GM23338 (cell line): Measurements from ENCODE around the gene PTPRO. TPM values are rescaled to one million over a fixed set of nuclear protein-coding genes. Genes with fewer than 3 reads are reported as not detected.

Source experiments
- ATAC-seq: fragments of 200-7000 bp; cut with Tn5 transposase; 3 replicates; pipeline ENCODE4 v1.9.1; 2020
- DNase-seq: peaks from one replicate; pipeline ENCODE4 v3.0.0-alpha.2; 2015; ENCODE audit warnings: low spot score
- H2AFZ ChIP-seq: fragments of 200-600 bp; sonication (generic); 2 replicates; pipeline ENCODE4 v1.8.0; 2016; ENCODE audit warnings: antibody characterized with exemption, mild to moderate bottlenecking, moderate library complexity
- H3F3A ChIP-seq: fragments of 200-600 bp; sonication (generic); replicated peaks from 2 replicates; pipeline ENCODE4 v1.8.0; 2017; ENCODE audit warnings: antibody characterized with exemption, mixed run types, low read depth
- H3K27ac ChIP-seq: fragments of 200-600 bp; sonication (generic); 2 replicates; pipeline ENCODE4 v1.6.1; 2016; ENCODE audit warnings: low read depth
- H3K27me3 ChIP-seq: fragments of 200-600 bp; sonication (generic); 2 replicates; pipeline ENCODE4 v1.8.0; 2016; ENCODE audit warnings: mild to moderate bottlenecking, mixed run types, moderate library complexity; ENCODE audit not compliant: insufficient read depth
- H3K36me3 ChIP-seq: fragments of 200-600 bp; sonication (generic); 2 replicates; pipeline ENCODE4 v1.8.0; 2016; ENCODE audit warnings: mild to moderate bottlenecking; ENCODE audit not compliant: insufficient read depth
- H3K4me1 ChIP-seq: fragments of 200-600 bp; sonication (generic); 2 replicates; pipeline ENCODE4 v1.8.0; 2016; ENCODE audit warnings: mild to moderate bottlenecking, moderate library complexity; ENCODE audit not compliant: insufficient read depth
- H3K4me2 ChIP-seq: fragments of 200-600 bp; sonication (generic); 2 replicates; pipeline ENCODE4 v1.7.1; 2017; ENCODE audit warnings: mixed run types
- H3K4me3 ChIP-seq: fragments of 200-600 bp; sonication (generic); 2 replicates; pipeline ENCODE4 v1.6.1; 2016; ENCODE audit warnings: mixed run types
- H3K79me2 ChIP-seq: fragments of 200-600 bp; sonication (generic); replicated peaks from 2 replicates; pipeline ENCODE4 v1.8.0; 2017; ENCODE audit warnings: mild to moderate bottlenecking; ENCODE audit not compliant: insufficient read depth
- H3K9me2 ChIP-seq: fragments of 200-600 bp; sonication (generic); 2 replicates; pipeline ENCODE4 v1.8.0; 2017; ENCODE audit not compliant: insufficient read depth
- H4K20me1 ChIP-seq: fragments of 200-600 bp; sonication (generic); replicated peaks from 2 replicates; pipeline ENCODE4 v1.8.0; 2017; ENCODE audit warnings: mild to moderate bottlenecking; ENCODE audit not compliant: insufficient read depth
- H3K27ac Mint-ChIP-seq: 2 replicates; pipeline ENCODE4 v1.8.0; 2020; ENCODE audit warnings: inconsistent platforms, mild to moderate bottlenecking, moderate library complexity, mixed read lengths
- H3K27me3 Mint-ChIP-seq: 3 replicates; pipeline ENCODE4 v1.8.0; 2022; ENCODE audit warnings: low read depth, mild to moderate bottlenecking, moderate library complexity, mixed read lengths, inconsistent platforms; ENCODE audit not compliant: insufficient read depth, poor library complexity
- H3K36me3 Mint-ChIP-seq: 3 replicates; pipeline ENCODE4 v1.8.0; 2021; ENCODE audit warnings: low read depth, mild to moderate bottlenecking, inconsistent platforms, moderate library complexity, mixed read lengths
- H3K4me1 Mint-ChIP-seq: 3 replicates; pipeline ENCODE4 v1.8.0; 2020; ENCODE audit warnings: mild to moderate bottlenecking, inconsistent platforms, mixed read lengths
- H3K4me3 Mint-ChIP-seq: 3 replicates; pipeline ENCODE4 v1.8.0; 2021; ENCODE audit warnings: moderate library complexity, mild to moderate bottlenecking, inconsistent platforms, mixed read lengths
- H3K9me3 Mint-ChIP-seq: 3 replicates; pipeline ENCODE4 v1.8.0; 2020; ENCODE audit warnings: moderate library complexity, mild to moderate bottlenecking, inconsistent platforms, mixed read lengths
- CTCF ChIP-seq, 2 experiments: fragments of 200-600 bp in 1 of 2; sonication (generic) in 1 of 2; conservative IDR thresholded peaks; 2 replicates each; pipeline versions ENCODE4 v1.5.1 to v1.6.1; 2016 to 2017; ENCODE audit warnings: antibody characterized with exemption in 2 of 2, low read depth in 2 of 2, mild to moderate bottlenecking in 2 of 2, moderate library complexity in 1 of 2
- ETS1 ChIP-seq: IDR thresholded peaks from 2 replicates; pipeline ENCODE4 v1.6.1; 2016; ENCODE audit warnings: antibody characterized with exemption
- EZH2 ChIP-seq: fragments of 200-600 bp; sonication (generic); IDR thresholded peaks from one replicate; pipeline ENCODE4 v1.8.0; 2017; ENCODE audit warnings: antibody characterized with exemption, mild to moderate bottlenecking, low read depth; ENCODE audit not compliant: unreplicated experiment
- EZH2phosphoT487 ChIP-seq: fragments of 200-600 bp; sonication (generic); IDR thresholded peaks from one replicate; pipeline ENCODE4 v1.8.1; 2018; ENCODE audit warnings: antibody characterized with exemption; ENCODE audit not compliant: unreplicated experiment
- JUNB ChIP-seq: IDR thresholded peaks from one replicate; pipeline ENCODE4 v1.6.1; 2016; ENCODE audit warnings: antibody characterized with exemption; ENCODE audit not compliant: unreplicated experiment
- NANOG ChIP-seq: IDR thresholded peaks from 2 replicates; pipeline ENCODE4 v1.6.1; 2016; ENCODE audit warnings: antibody characterized with exemption, borderline replicate concordance
- POLR2AphosphoS5 ChIP-seq: IDR thresholded peaks from 2 replicates; pipeline ENCODE4 v1.6.1; 2016; ENCODE audit warnings: antibody characterized with exemption, low read depth
- STAT1 ChIP-seq: IDR thresholded peaks from one replicate; pipeline ENCODE4 v1.6.1; 2016; ENCODE audit warnings: antibody characterized with exemption; ENCODE audit not compliant: unreplicated experiment
- ZNF114 ChIP-seq: fragments of 250-450 bp; sonication (Bioruptor Pico); IDR thresholded peaks from 2 replicates; pipeline ENCODE4 v1.5.0; 2020; ENCODE audit warnings: mild to moderate bottlenecking, moderate library complexity
- ZNF331 ChIP-seq: fragments of 250-450 bp; sonication (Bioruptor Pico); IDR thresholded peaks from 2 replicates; pipeline ENCODE4 v1.5.0; 2020; ENCODE audit warnings: low read depth, mild to moderate bottlenecking, moderate library complexity
- polyA plus RNA-seq: library from polyadenylated mRNA; unstranded; fragments of >200 nt; fragmentation: Nextera tagmentation; extraction: Ambion mirVana; gene quantifications from 2 replicates; pipeline ENCODE4 v1.2.1, GENCODE V29; 2016
- total RNA-seq: library from RNA; depleted of rRNA; stranded (reverse); fragments of >200 nt; shearing (Covaris generic); gene quantifications from 2 replicates; pipeline ENCODE4 v1.2.3, GENCODE V29; 2014
- TF ChIP-seq, protein P1 (sequence below): fragments of 250-450 bp; sonication (Bioruptor Pico); IDR thresholded peaks from 2 replicates; pipeline ENCODE4 v1.5.0; 2020; ENCODE audit warnings: mild to moderate bottlenecking, moderate library complexity
- TF ChIP-seq, protein P2 (sequence below): IDR thresholded peaks from one replicate; pipeline ENCODE4 v1.6.1; 2018; ENCODE audit warnings: antibody characterized with exemption; ENCODE audit not compliant: unreplicated experiment

Gene PTPRO
- total and polyA plus RNA-seq, 2 experiments from 2014 or later = 1.4 to 1.5 TPM

DNA sequence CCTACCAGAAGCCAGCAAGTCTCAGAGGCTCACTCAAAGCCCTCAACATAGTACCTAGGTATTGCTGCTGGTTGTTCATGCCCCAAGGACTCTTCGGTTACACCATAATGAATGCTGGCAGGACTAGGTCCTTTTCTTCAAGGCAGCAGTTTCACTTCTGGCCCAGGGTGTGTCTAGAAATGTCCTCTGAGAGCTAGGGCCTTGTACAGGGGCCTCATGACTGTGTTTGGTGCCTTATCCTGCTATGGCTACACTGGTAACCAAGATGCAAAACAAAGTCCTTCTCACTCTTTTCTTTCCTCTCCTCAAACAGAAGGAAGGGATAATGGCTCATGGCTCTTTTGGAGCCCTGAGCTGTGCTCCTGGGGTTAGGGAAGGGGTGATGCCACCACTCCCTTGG is 15.2 kb upstream of the PTPRO start:
- Mint-ChIP-seq H3K27ac (no peak overlapping the region), H3K4me1 (no peaks in the 10 kb centered on the region; the same call in 2 of the 3 replicates), H3K36me3 (no peaks in the 10 kb centered on the region), H3K27me3 (no peaks in the 10 kb centered on the region), H3K9me3 (peaks cover 9% of the 10 kb centered on the region; the same call in 2 of the 3 replicates), H3K4me3 (no peak overlapping the region)
- H3K4me2 ChIP-seq = no peak overlapping the region
- H3K79me2 ChIP-seq = no peaks in the 10 kb centered on the region
- no peaks in the 10 kb centered on the region for H4K20me1 ChIP-seq
- TF ChIP-seq, protein P1, sequence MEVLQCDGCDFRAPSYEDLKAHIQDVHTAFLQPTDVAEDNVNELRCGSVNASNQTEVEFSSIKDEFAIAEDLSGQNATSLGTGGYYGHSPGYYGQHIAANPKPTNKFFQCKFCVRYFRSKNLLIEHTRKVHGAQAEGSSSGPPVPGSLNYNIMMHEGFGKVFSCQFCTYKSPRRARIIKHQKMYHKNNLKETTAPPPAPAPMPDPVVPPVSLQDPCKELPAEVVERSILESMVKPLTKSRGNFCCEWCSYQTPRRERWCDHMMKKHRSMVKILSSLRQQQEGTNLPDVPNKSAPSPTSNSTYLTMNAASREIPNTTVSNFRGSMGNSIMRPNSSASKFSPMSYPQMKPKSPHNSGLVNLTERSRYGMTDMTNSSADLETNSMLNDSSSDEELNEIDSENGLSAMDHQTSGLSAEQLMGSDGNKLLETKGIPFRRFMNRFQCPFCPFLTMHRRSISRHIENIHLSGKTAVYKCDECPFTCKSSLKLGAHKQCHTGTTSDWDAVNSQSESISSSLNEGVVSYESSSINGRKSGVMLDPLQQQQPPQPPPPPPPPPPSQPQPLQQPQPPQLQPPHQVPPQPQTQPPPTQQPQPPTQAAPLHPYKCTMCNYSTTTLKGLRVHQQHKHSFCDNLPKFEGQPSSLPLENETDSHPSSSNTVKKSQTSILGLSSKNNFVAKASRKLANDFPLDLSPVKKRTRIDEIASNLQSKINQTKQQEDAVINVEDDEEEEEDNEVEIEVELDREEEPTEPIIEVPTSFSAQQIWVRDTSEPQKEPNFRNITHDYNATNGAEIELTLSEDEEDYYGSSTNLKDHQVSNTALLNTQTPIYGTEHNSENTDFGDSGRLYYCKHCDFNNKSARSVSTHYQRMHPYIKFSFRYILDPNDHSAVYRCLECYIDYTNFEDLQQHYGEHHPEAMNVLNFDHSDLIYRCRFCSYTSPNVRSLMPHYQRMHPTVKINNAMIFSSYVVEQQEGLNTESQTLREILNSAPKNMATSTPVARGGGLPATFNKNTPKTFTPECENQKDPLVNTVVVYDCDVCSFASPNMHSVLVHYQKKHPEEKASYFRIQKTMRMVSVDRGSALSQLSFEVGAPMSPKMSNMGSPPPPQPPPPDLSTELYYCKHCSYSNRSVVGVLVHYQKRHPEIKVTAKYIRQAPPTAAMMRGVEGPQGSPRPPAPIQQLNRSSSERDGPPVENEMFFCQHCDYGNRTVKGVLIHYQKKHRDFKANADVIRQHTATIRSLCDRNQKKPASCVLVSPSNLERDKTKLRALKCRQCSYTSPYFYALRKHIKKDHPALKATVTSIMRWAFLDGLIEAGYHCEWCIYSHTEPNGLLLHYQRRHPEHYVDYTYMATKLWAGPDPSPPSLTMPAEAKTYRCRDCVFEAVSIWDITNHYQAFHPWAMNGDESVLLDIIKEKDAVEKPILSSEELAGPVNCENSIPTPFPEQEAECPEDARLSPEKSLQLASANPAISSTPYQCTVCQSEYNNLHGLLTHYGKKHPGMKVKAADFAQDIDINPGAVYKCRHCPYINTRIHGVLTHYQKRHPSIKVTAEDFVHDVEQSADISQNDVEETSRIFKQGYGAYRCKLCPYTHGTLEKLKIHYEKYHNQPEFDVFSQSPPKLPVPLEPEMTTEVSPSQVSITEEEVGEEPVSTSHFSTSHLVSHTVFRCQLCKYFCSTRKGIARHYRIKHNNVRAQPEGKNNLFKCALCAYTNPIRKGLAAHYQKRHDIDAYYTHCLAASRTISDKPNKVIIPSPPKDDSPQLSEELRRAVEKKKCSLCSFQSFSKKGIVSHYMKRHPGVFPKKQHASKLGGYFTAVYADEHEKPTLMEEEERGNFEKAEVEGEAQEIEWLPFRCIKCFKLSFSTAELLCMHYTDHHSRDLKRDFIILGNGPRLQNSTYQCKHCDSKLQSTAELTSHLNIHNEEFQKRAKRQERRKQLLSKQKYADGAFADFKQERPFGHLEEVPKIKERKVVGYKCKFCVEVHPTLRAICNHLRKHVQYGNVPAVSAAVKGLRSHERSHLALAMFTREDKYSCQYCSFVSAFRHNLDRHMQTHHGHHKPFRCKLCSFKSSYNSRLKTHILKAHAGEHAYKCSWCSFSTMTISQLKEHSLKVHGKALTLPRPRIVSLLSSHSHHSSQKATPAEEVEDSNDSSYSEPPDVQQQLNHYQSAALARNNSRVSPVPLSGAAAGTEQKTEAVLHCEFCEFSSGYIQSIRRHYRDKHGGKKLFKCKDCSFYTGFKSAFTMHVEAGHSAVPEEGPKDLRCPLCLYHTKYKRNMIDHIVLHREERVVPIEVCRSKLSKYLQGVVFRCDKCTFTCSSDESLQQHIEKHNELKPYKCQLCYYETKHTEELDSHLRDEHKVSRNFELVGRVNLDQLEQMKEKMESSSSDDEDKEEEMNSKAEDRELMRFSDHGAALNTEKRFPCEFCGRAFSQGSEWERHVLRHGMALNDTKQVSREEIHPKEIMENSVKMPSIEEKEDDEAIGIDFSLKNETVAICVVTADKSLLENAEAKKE (CRISPR knock-in tag) = no peak
- TF ChIP-seq ZNF114 = no peak
- no peak for TF ChIP-seq JUNB
- no peak for TF ChIP-seq ETS1
- TF ChIP-seq STAT1 = no peak
- TF ChIP-seq, protein P2, sequence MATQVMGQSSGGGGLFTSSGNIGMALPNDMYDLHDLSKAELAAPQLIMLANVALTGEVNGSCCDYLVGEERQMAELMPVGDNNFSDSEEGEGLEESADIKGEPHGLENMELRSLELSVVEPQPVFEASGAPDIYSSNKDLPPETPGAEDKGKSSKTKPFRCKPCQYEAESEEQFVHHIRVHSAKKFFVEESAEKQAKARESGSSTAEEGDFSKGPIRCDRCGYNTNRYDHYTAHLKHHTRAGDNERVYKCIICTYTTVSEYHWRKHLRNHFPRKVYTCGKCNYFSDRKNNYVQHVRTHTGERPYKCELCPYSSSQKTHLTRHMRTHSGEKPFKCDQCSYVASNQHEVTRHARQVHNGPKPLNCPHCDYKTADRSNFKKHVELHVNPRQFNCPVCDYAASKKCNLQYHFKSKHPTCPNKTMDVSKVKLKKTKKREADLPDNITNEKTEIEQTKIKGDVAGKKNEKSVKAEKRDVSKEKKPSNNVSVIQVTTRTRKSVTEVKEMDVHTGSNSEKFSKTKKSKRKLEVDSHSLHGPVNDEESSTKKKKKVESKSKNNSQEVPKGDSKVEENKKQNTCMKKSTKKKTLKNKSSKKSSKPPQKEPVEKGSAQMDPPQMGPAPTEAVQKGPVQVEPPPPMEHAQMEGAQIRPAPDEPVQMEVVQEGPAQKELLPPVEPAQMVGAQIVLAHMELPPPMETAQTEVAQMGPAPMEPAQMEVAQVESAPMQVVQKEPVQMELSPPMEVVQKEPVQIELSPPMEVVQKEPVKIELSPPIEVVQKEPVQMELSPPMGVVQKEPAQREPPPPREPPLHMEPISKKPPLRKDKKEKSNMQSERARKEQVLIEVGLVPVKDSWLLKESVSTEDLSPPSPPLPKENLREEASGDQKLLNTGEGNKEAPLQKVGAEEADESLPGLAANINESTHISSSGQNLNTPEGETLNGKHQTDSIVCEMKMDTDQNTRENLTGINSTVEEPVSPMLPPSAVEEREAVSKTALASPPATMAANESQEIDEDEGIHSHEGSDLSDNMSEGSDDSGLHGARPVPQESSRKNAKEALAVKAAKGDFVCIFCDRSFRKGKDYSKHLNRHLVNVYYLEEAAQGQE = no peak
- no peak for TF ChIP-seq ZNF331 (CRISPR knock-in tag)
- no peak for TF ChIP-seq EZH2phosphoT487
- no peak for TF ChIP-seq CTCF (conservative IDR thresholded peaks at IDR 0.05; ENCODE audit: low read depth in 2 of 2)
- TF ChIP-seq EZH2 = no peak
- TF ChIP-seq NANOG = no peak
- no peak for TF ChIP-seq POLR2AphosphoS5
- no peak overlapping the region for H2AFZ ChIP-seq
- no peaks in the 10 kb centered on the region for H3F3A ChIP-seq
- H3K27me3 ChIP-seq = no peaks in the 10 kb centered on the region
- H3K36me3 ChIP-seq = no peaks in the 10 kb centered on the region
- ATAC-seq = no peak
- no peak overlapping the region for H3K4me3 ChIP-seq
- no peak for DNase-seq
- H3K4me1 ChIP-seq = no peaks in the 10 kb centered on the region
- no peaks in the 10 kb centered on the region for H3K9me2 ChIP-seq
- no peak overlapping the region for H3K27ac ChIP-seq
